ENCODE results near the gene OXLD1.
"Not testable (repeated sequence)": the region's sequence is repeated elsewhere in the genome, so short reads cannot be mapped to it uniquely, and the experiment has no call there.

Gene OXLD1

GRCh38 chr17:81631482-81631881 lies 34.9 kb downstream of the OXLD1 start:
- Histone ChIP-seq H3K9me3 (ENCODE audit: control insufficient read depth, insufficient read depth, low read length) (no peaks in the 10 kb centered on the region), H3K27ac (ENCODE audit: low read depth, low read length) (no peak overlapping the region), H3K9ac (ENCODE audit: low read depth, low read length) (no peak overlapping the region), H3K4me1 (ENCODE audit: control insufficient read depth, insufficient read depth, low read length) (peaks cover 4% of the 10 kb centered on the region; the same call in 1 of the 2 replicates), H3K27me3 (ENCODE audit: control insufficient read depth, insufficient read depth, low read length) (no peaks in the 10 kb centered on the region), H3K4me3 (ENCODE audit: low read depth, low read length) (no peak overlapping the region), H3K36me3 (ENCODE audit: control insufficient read depth, insufficient read depth, low read length) (peaks cover 40% of the 10 kb centered on the region)

- no peaks in the 10 kb centered on the region for H3K9me3 ChIP-seq (ENCODE audit: control insufficient read depth, insufficient read depth, low read length)
- no peak overlapping the region for H3K4me3 ChIP-seq (ENCODE audit: low read depth, low read length)
- no peaks in the 10 kb centered on the region for H3K4me1 ChIP-seq (ENCODE audit: control insufficient read depth, insufficient read depth, low read length)
- H3K9ac ChIP-seq (ENCODE audit: low read depth, low read length) = no peak overlapping the region
- no peaks in the 10 kb centered on the region for H3K27me3 ChIP-seq (ENCODE audit: control insufficient read depth, insufficient read depth, low read length)
- H3K27ac ChIP-seq (ENCODE audit: low read depth, low read length) = no peak overlapping the region
- H3K36me3 ChIP-seq (ENCODE audit: control insufficient read depth, insufficient read depth, low read length) = peaks cover 50% of the 10 kb centered on the region
Observed at GRCh38 chr17:81630274-81630673, 36.1 kb downstream of the OXLD1 start.

DNA sequence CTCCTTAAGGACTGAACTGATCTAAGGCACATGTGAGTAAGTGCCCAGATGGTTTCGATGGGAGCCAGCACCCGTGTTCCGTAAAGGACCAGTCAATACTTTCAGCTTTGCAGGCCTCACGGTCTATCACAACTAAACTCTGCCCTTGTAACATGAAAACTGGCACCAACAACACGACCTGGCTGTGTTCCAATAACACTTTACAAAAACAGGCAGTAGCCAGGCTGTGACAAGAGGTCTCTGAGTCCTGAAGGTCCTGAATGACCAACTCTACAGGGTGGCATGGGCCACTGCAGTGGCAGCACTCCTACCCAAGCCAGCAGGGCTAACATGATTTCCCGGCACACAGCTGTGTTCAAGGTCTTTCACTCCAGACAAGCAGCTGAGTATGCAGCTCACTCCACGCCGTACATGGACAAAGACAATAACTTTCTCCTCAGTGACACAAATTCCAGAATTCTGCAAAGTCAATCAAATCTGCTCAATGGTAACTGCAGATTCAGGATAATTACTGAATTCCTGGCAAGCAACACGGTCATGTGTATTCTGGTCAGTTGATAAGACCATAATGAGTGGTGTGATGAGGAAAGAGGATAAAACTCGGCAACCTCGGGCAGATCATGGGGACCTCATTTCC lies 44.8 kb downstream of the OXLD1 start:
- Histone ChIP-seq H3K4me3 (ENCODE audit: low read depth, low read length) (no peak overlapping the region), H3K9ac (ENCODE audit: low read depth, low read length) (no peak overlapping the region), H3K27ac (ENCODE audit: low read depth, low read length) (no peak overlapping the region), H3K36me3 (ENCODE audit: control insufficient read depth, insufficient read depth, low read length) (peaks cover 74% of the 10 kb centered on the region), H3K4me1 (ENCODE audit: control insufficient read depth, insufficient read depth, low read length) (no peaks in the 10 kb centered on the region), H3K27me3 (ENCODE audit: control insufficient read depth, insufficient read depth, low read length) (no peaks in the 10 kb centered on the region), H3K9me3 (ENCODE audit: control insufficient read depth, insufficient read depth, low read length) (no peaks in the 10 kb centered on the region)

DNA sequence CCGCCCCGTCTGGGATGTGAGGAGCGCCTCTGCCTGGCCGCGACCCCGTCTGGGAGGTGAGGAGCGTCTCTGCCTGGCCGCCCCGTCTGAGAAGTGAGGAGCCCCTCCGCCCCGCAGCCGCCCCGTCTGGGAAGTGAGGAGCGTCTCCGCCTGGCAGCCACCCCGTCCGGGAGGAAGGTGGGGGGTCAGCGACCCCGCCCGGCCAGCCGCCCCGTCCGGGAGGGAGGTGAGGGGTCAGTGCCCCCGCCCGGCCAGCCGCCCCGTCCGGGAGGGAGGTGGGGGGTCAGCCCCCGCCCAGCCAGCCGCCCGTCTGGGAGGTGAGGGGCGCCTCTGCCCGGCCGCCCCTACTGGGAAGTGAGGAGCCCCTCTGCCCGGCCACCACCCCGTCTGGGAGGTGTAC lies 48.1 kb downstream of the OXLD1 start:
- H3K36me3 ChIP-seq (ENCODE audit: control insufficient read depth, insufficient read depth, low read length) = peaks cover 70% of the 10 kb centered on the region
- H3K4me1 ChIP-seq (ENCODE audit: control insufficient read depth, insufficient read depth, low read length) = not testable (repeated sequence)

GRCh38 chr17:81616877-81617276 lies 49.5 kb downstream of the OXLD1 start:
- Histone ChIP-seq H3K4me3 (ENCODE audit: low read depth, low read length) (no peak overlapping the region), H3K36me3 (ENCODE audit: control insufficient read depth, insufficient read depth, low read length) (peaks cover 71% of the 10 kb centered on the region), H3K9me3 (ENCODE audit: control insufficient read depth, insufficient read depth, low read length) (no peaks in the 10 kb centered on the region), H3K9ac (ENCODE audit: low read depth, low read length) (no peak overlapping the region), H3K27ac (ENCODE audit: low read depth, low read length) (no peak overlapping the region), H3K4me1 (ENCODE audit: control insufficient read depth, insufficient read depth, low read length) (no peaks in the 10 kb centered on the region), H3K27me3 (ENCODE audit: control insufficient read depth, insufficient read depth, low read length) (no peaks in the 10 kb centered on the region)

More for the DNA sequence above, 48.1 kb downstream of the OXLD1 start:
- not testable (repeated sequence) for H3K27ac ChIP-seq (ENCODE audit: low read depth, low read length); H3K4me3 ChIP-seq (ENCODE audit: low read depth, low read length); H3K9me3 ChIP-seq (ENCODE audit: control insufficient read depth, insufficient read depth, low read length); H3K9ac ChIP-seq (ENCODE audit: low read depth, low read length); H3K27me3 ChIP-seq (ENCODE audit: control insufficient read depth, insufficient read depth, low read length)

DNA sequence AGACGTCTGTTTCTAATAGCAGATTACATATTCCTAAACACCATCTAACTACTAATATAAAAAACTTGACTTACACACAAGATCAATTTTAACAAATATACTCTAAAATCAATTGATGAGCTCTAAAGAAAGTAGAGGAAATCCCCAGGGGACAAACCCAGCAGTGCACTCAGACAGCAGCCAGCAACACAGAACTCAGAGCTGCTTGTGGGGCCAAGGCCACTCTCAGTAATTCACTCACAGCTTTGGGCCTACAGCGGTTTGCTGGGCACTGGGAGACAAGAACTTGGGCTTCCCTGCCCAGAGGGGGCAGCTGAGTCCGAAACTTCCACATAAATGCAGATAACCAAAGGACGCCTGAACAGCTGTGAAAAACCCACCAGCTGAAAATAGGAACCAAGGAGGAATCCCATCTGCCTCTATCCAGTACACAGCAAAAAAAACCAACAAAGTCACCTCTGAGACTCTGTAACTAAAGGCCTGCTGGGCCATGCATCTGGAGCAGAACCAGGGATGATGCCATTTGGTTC lies 50.9 kb downstream of the OXLD1 start:
- no peaks in the 10 kb centered on the region for H3K4me1 ChIP-seq (ENCODE audit: control insufficient read depth, insufficient read depth, low read length)
- H3K9me3 ChIP-seq (ENCODE audit: control insufficient read depth, insufficient read depth, low read length) = no peaks in the 10 kb centered on the region
- no peak overlapping the region for H3K4me3 ChIP-seq (ENCODE audit: low read depth, low read length)
- H3K36me3 ChIP-seq (ENCODE audit: control insufficient read depth, insufficient read depth, low read length) = peaks cover 62% of the 10 kb centered on the region
- H3K27ac ChIP-seq (ENCODE audit: low read depth, low read length) = no peak overlapping the region
- H3K27me3 ChIP-seq (ENCODE audit: control insufficient read depth, insufficient read depth, low read length) = no peaks in the 10 kb centered on the region
- no peak overlapping the region for H3K9ac ChIP-seq (ENCODE audit: low read depth, low read length)

Data from HUES48 (cell line).